RCC 7860 (cell line): ENCODE data around the gene DOC2B.
A peak's percentile ranks its signal among the peaks of the same experiment; 100 is the strongest.
"Not testable (repeated sequence)": the region's sequence is repeated elsewhere in the genome, so short reads cannot be mapped to it uniquely, and the experiment has no call there.

Source experiments
- DNase-seq: peaks from one replicate; pipeline ENCODE4 v3.0.0-alpha.2; 2015; ENCODE audit warnings: low spot score
- FAIRE-seq: peaks from 2 replicates; lab custom pipeline; 2012; peaks lifted over from hg19 to GRCh38; lab: Jason Lieb, UNC

Gene DOC2B

GRCh38 chr17:168614-169013, 12.8 kb downstream of the DOC2B start:
- FAIRE-seq, DNase-seq: not testable (repeated sequence)

GRCh38 chr17:165939-166338, 15.5 kb downstream of the DOC2B start:
- FAIRE-seq (no peak), DNase-seq (no peak)

- DNase-seq (peak; percentile 20), FAIRE-seq (no peak)
These were observed 16.9 kb downstream of the DOC2B start for GRCh38 chr17:164303-165235.

- no peak for DNase-seq
- no peak for FAIRE-seq
These were observed 17.8 kb downstream of the DOC2B start for GRCh38 chr17:163514-164098.

- DNase-seq (no peak), FAIRE-seq (no peak)
These were observed 18.8 kb downstream of the DOC2B start for GRCh38 chr17:162689-163088.

- FAIRE-seq (no peak), DNase-seq (no peak)
These were observed 20.0 kb downstream of the DOC2B start for GRCh38 chr17:161481-161880.

GRCh38 chr17:160336-160735, 21.1 kb downstream of the DOC2B start:
- FAIRE-seq (no peak), DNase-seq (no peak)

GRCh38 chr17:159609-160008, 21.8 kb downstream of the DOC2B start:
- DNase-seq (no peak), FAIRE-seq (no peak)

- DNase-seq, result no peak
- FAIRE-seq, result no peak
These were observed 23.1 kb downstream of the DOC2B start for GRCh38 chr17:158379-158778.

- no peak for DNase-seq
- no peak for FAIRE-seq
These were observed 23.5 kb downstream of the DOC2B start for GRCh38 chr17:157901-158300.

GRCh38 chr17:156946-157345, 24.5 kb downstream of the DOC2B start:
- no peak for DNase-seq
- FAIRE-seq, result no peak

GRCh38 chr17:156094-156621, 25.3 kb downstream of the DOC2B start:
- no peak for DNase-seq
- no peak for FAIRE-seq

GRCh38 chr17:155576-155975, 25.9 kb downstream of the DOC2B start:
- DNase-seq (no peak), FAIRE-seq (no peak)

- no peak for FAIRE-seq
- DNase-seq, result no peak
These were observed 27.6 kb downstream of the DOC2B start for GRCh38 chr17:153851-154250.

GRCh38 chr17:152860-153420, 28.5 kb downstream of the DOC2B start:
- no peak for FAIRE-seq

GRCh38 chr17:151886-152859, 29.3 kb downstream of the DOC2B start:
- FAIRE-seq (no peak), DNase-seq (peak; percentile 4)

More at GRCh38 chr17:152860-153420, 28.5 kb downstream of the DOC2B start:
- no peak for DNase-seq

GRCh38 chr17:151004-151403, 30.4 kb downstream of the DOC2B start:
- FAIRE-seq (no peak), DNase-seq (no peak)

- FAIRE-seq, result no peak
- no peak for DNase-seq
These were observed 31.4 kb downstream of the DOC2B start for GRCh38 chr17:149897-150584.

- no peak for FAIRE-seq
- DNase-seq, result no peak
These were observed 32.2 kb downstream of the DOC2B start for GRCh38 chr17:149231-149630.

- no peak for FAIRE-seq
- no peak for DNase-seq
These were observed 32.7 kb downstream of the DOC2B start for GRCh38 chr17:148757-149156.
